Mesenchymal stem cell (in vitro differentiated cells and primary cell): Measurements from ENCODE around the gene RAB32.

Source experiments
- DNase-seq: peaks from one replicate; pipeline ENCODE4 v3.0.0-alpha.2; 2013
- H2AFZ ChIP-seq: one replicate; pipeline ENCODE4 v1.6.1; 2013; ENCODE audit warnings: low read depth, mild to moderate bottlenecking, control low read depth, inconsistent platforms, low read length, moderate library complexity
- H2AK5ac ChIP-seq: 2 replicates; pipeline ENCODE4 v1.6.1; 2013; ENCODE audit warnings: low read length, moderate library complexity, mild to moderate bottlenecking, inconsistent platforms; ENCODE audit not compliant: severe bottlenecking
- H2BK120ac ChIP-seq: one replicate; pipeline ENCODE4 v1.6.1; 2013; ENCODE audit warnings: low read depth, mild to moderate bottlenecking, inconsistent platforms, low read length, moderate library complexity
- H2BK12ac ChIP-seq, 2 experiments: one replicate each; pipeline ENCODE4 v1.6.1; 2013; ENCODE audit warnings: inconsistent platforms in 2 of 2, low read length in 2 of 2, mild to moderate bottlenecking in 2 of 2, moderate library complexity in 2 of 2, control low read depth in 1 of 2
- H2BK15ac ChIP-seq: one replicate; pipeline ENCODE4 v1.6.1; 2013; ENCODE audit warnings: mild to moderate bottlenecking, low read depth, inconsistent platforms; ENCODE audit not compliant: poor library complexity, severe bottlenecking
- H2BK5ac ChIP-seq: 2 replicates; pipeline ENCODE4 v1.6.1; 2013; ENCODE audit warnings: low read depth, mild to moderate bottlenecking, low read length, control low read depth, inconsistent platforms; ENCODE audit not compliant: poor library complexity, severe bottlenecking
- H3K14ac ChIP-seq, 2 experiments: one replicate each; pipeline ENCODE4 v1.6.1; 2013; ENCODE audit warnings: inconsistent platforms in 2 of 2, low read length in 2 of 2, control low read depth in 1 of 2, mild to moderate bottlenecking in 1 of 2, moderate library complexity in 1 of 2
- H3K18ac ChIP-seq, 2 experiments: one replicate each; pipeline ENCODE4 v1.6.1; 2013; ENCODE audit warnings: inconsistent platforms in 2 of 2, low read length in 2 of 2, control low read depth in 1 of 2, low read depth in 1 of 2, mild to moderate bottlenecking in 1 of 2
- H3K23ac ChIP-seq, 2 experiments: one replicate each; pipeline ENCODE4 v1.6.1; 2013; ENCODE audit warnings: inconsistent platforms in 2 of 2, low read length in 2 of 2, mild to moderate bottlenecking in 2 of 2, moderate library complexity in 2 of 2, control low read depth in 1 of 2
- H3K27ac ChIP-seq: 2 replicates; pipeline ENCODE4 v1.5.1; 2013; ENCODE audit warnings: mild to moderate bottlenecking, moderate library complexity, low read length, control low read depth, inconsistent platforms; ENCODE audit not compliant: poor library complexity, severe bottlenecking
- H3K27me3 ChIP-seq, 2 experiments: 2 replicates each; pipeline versions ENCODE4 v1.6.1 to v1.7.0; 2013; ENCODE audit warnings: low read length in 2 of 2, mild to moderate bottlenecking in 2 of 2, moderate library complexity in 2 of 2, control low read depth in 1 of 2, inconsistent platforms in 1 of 2; ENCODE audit not compliant: control insufficient read depth in 1 of 2, insufficient read depth in 1 of 2
- H3K36me3 ChIP-seq, 2 experiments: 2 replicates each; pipeline versions ENCODE4 v1.6.1 to v1.7.0; 2013; ENCODE audit warnings: low read length in 2 of 2, control low read depth in 1 of 2, inconsistent platforms in 1 of 2, low read depth in 1 of 2, mild to moderate bottlenecking in 1 of 2; ENCODE audit not compliant: insufficient read depth in 2 of 2, control insufficient read depth in 1 of 2
- H3K4ac ChIP-seq, 2 experiments: one replicate each; pipeline ENCODE4 v1.6.1; 2013; ENCODE audit warnings: inconsistent platforms in 2 of 2, low read length in 2 of 2, mild to moderate bottlenecking in 2 of 2, moderate library complexity in 2 of 2, control low read depth in 1 of 2, low read depth in 1 of 2
- H3K4me1 ChIP-seq: 2 replicates; pipeline ENCODE4 v1.6.1; 2013; ENCODE audit warnings: low read depth, low read length, control low read depth; ENCODE audit not compliant: control insufficient read depth, insufficient read depth
- H3K4me2 ChIP-seq: 2 replicates; pipeline ENCODE4 v1.6.1; 2013; ENCODE audit warnings: low read length, mild to moderate bottlenecking, inconsistent platforms; ENCODE audit not compliant: poor library complexity, severe bottlenecking
- H3K4me3 ChIP-seq, 2 experiments: 2 replicates each; pipeline versions ENCODE4 v1.5.1 to v1.7.0; 2013; ENCODE audit warnings: low read length in 2 of 2, mild to moderate bottlenecking in 2 of 2, control low read depth in 1 of 2, low read depth in 1 of 2; ENCODE audit not compliant: insufficient read depth in 1 of 2
- H3K79me1 ChIP-seq: replicated peaks from 2 replicates; pipeline ENCODE4 v1.6.1; 2013; ENCODE audit warnings: mild to moderate bottlenecking, control low read depth, low read length, inconsistent platforms; ENCODE audit not compliant: poor library complexity, severe bottlenecking
- H3K9ac ChIP-seq: 2 replicates; pipeline ENCODE4 v1.7.0; 2013; ENCODE audit warnings: mild to moderate bottlenecking, low read length, moderate library complexity
- H3K9me3 ChIP-seq: 2 replicates; pipeline ENCODE4 v1.7.0; 2013; ENCODE audit warnings: mild to moderate bottlenecking, low read length; ENCODE audit not compliant: control insufficient read depth
- H4K8ac ChIP-seq: one replicate; pipeline ENCODE4 v1.6.1; 2013; ENCODE audit warnings: inconsistent platforms, mild to moderate bottlenecking, low read length, moderate library complexity
- H4K91ac ChIP-seq: one replicate; pipeline ENCODE4 v1.6.1; 2013; ENCODE audit warnings: mild to moderate bottlenecking, low read length, inconsistent platforms
- WGBS: methylation state at CpG from one replicate; pipeline ENCODE4 v1.1.7; 2013; ENCODE audit warnings: mixed read lengths; 5-methylcytosine and 5-hydroxymethylcytosine counted together

The RAB32 gene

DNA sequence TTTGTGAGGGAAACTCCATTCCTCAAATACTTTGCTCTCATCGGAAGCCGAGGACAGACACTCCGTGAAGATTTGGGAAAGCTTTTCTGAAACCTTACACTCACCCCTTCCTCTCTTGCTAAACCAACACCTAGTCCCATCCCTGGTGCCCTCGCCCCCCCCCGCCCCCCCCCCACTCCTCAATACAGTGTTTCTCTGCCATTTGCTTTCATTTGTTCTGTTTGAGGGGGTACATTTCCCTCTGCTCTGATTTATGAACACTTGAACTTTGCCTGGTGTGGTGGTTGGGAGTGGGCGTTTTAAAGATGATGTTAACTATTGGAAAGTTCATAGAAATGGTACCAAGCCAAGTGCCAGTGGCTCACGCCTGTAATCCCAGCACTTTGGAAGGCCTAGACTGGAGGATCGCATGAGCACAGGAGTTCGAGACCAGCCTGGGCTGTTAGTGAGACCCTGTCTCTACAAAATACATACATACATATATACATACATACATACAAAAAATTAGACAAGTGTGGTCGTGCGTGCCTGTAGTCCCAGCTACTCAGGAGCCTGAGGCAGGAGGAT, 1.1 kb downstream of the RAB32 start:
- Histone ChIP-seq H3K23ac (peak overlapping the region in 1 of 2 experiments; percentile 59), H3K9me3 (no peaks in the 10 kb centered on the region), H3K79me1 (peaks cover 2% of the 10 kb centered on the region), H3K18ac (peak overlapping the region; percentile 93 to 97), H3K9ac (peak overlapping the region; percentile 98), H2BK5ac (no peak overlapping the region), H2BK15ac (no peak overlapping the region), H3K27ac (peak overlapping the region; percentile 92), H3K4me1 (peaks cover 7% of the 10 kb centered on the region), H2BK12ac (peak overlapping the region in 1 of 2 experiments; percentile 10), H3K36me3 (peaks cover 0 to 11% of the 10 kb centered on the region in 2 experiments), H4K8ac (no peak overlapping the region), H3K4me2 (peak overlapping the region; percentile 86), H2AFZ (no peak overlapping the region), H4K91ac (no peak overlapping the region), H3K4me3 (peak overlapping the region; percentile 85 to 90), H3K14ac (peak overlapping the region in 1 of 2 experiments; percentile 7), H3K27me3 (no peaks in the 10 kb centered on the region), H2AK5ac (peak overlapping the region; percentile 81), H2BK120ac (peak overlapping the region; percentile 30), H3K4ac (peak overlapping the region in 1 of 2 experiments; percentile 96)
- peak; percentile 39 for DNase-seq
- 30% methylated on average over 8 of the region's 11 CpGs for WGBS

- Histone ChIP-seq H3K4me2 (peak overlapping the region; percentile 86), H3K4me1 (peaks cover 7% of the 10 kb centered on the region), H3K4ac (no peak overlapping the region), H3K18ac (no peak overlapping the region), H3K79me1 (peaks cover 5% of the 10 kb centered on the region), H2AK5ac (no peak overlapping the region), H2BK12ac (no peak overlapping the region), H2BK5ac (no peak overlapping the region), H4K91ac (no peak overlapping the region), H3K23ac (no peak overlapping the region), H2BK120ac (peak overlapping the region; percentile 27), H3K14ac (no peak overlapping the region), H4K8ac (no peak overlapping the region), H3K27me3 (no peaks in the 10 kb centered on the region), H3K27ac (peak overlapping the region; percentile 82), H3K4me3 (peak overlapping the region in 1 of 2 experiments; percentile 90), H2BK15ac (no peak overlapping the region), H3K9ac (peak overlapping the region; percentile 98), H3K36me3 (peaks cover 4 to 20% of the 10 kb centered on the region in 2 experiments), H2AFZ (no peak overlapping the region), H3K9me3 (no peaks in the 10 kb centered on the region)
- 4% methylated on average over 4 of the region's 5 CpGs for WGBS
- DNase-seq = peak; percentile 72
These were observed 1.9 kb downstream of the RAB32 start for GRCh38 chr6:146545581-146545980.

GRCh38 chr6:146546443-146547043, 2.9 kb downstream of the RAB32 start:
- H3K27me3 ChIP-seq = no peaks in the 10 kb centered on the region
- no peak overlapping the region for H3K18ac ChIP-seq
- H3K36me3 ChIP-seq = peaks cover 4 to 28% of the 10 kb centered on the region in 2 experiments
- H4K91ac ChIP-seq = no peak overlapping the region
- no CpG with 5 or more reads among the region's 3 CpGs for WGBS
- no peak overlapping the region for H2AK5ac ChIP-seq
- H3K14ac ChIP-seq = no peak overlapping the region
- peak overlapping the region; percentile 79 for H3K27ac ChIP-seq
- peaks cover 5% of the 10 kb centered on the region for H3K79me1 ChIP-seq
- no peak overlapping the region for H2AFZ ChIP-seq
- H4K8ac ChIP-seq = no peak overlapping the region
- no peak overlapping the region for H2BK5ac ChIP-seq
- H2BK15ac ChIP-seq = no peak overlapping the region
- H3K4ac ChIP-seq = no peak overlapping the region
- H2BK12ac ChIP-seq = no peak overlapping the region
- H3K9ac ChIP-seq = peak overlapping the region; percentile 98
- H3K4me3 ChIP-seq = peak overlapping the region in 1 of 2 experiments; percentile 90
- H2BK120ac ChIP-seq = no peak overlapping the region
- H3K4me2 ChIP-seq = no peak overlapping the region
- no peaks in the 10 kb centered on the region for H3K9me3 ChIP-seq
- no peak overlapping the region for H3K23ac ChIP-seq
- peak; percentile 80 for DNase-seq
- H3K4me1 ChIP-seq = peaks cover 7% of the 10 kb centered on the region

DNA sequence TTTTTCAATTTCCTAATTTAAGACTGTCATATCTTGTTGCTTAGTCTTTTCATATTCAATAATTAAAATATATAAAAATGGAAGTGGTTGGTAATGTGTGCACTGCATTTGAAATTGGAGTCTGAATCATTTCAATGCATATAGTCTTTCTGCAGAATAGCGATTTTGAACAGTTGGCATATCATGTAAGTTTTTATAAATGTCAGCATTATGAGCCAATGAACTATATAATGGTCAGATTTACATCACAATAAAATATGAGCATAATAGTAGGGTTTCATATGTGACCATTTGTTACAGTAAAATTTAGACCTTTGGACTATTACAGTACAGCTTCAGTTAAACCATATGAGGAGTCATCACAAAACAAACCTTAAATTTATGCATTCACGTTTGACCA, 4.3 kb downstream of the RAB32 start:
- Histone ChIP-seq H3K4me3 (no peak overlapping the region), H3K14ac (no peak overlapping the region), H3K18ac (no peak overlapping the region), H3K9me3 (no peaks in the 10 kb centered on the region), H2AK5ac (no peak overlapping the region), H3K4me2 (no peak overlapping the region), H3K4ac (no peak overlapping the region), H3K79me1 (peaks cover 7% of the 10 kb centered on the region), H2BK15ac (no peak overlapping the region), H3K27me3 (no peaks in the 10 kb centered on the region), H4K8ac (no peak overlapping the region), H2AFZ (no peak overlapping the region), H2BK120ac (no peak overlapping the region), H3K27ac (no peak overlapping the region), H3K9ac (peak overlapping the region; percentile 98), H3K4me1 (peaks cover 7% of the 10 kb centered on the region), H2BK5ac (no peak overlapping the region), H3K23ac (no peak overlapping the region), H4K91ac (no peak overlapping the region), H2BK12ac (no peak overlapping the region), H3K36me3 (peaks cover 4 to 40% of the 10 kb centered on the region in 2 experiments)
- WGBS = no CpG with 5 or more reads among the region's 2 CpGs
- no peak for DNase-seq
